HepG2 (cell line): Measurements from ENCODE around the gene IQSEC1. TPM values are rescaled to one million over a fixed set of nuclear protein-coding genes. Genes with fewer than 3 reads are reported as not detected.

Source experiments
- AHDC1 ChIP-seq: sonication (generic); formaldehyde crosslinking; IDR thresholded peaks from 2 replicates; pipeline ENCODE4 v1.5.1; 2020; ENCODE audit warnings: mild to moderate bottlenecking, missing genetic modification reagents, borderline replicate concordance
- CBX1 ChIP-seq: IDR thresholded peaks from one replicate; pipeline ENCODE4 v1.6.1; 2016; ENCODE audit warnings: antibody characterized with exemption, low read depth
- CREM ChIP-seq, 2 experiments: sonication (generic) in 1 of 2; formaldehyde crosslinking in 1 of 2; IDR thresholded peaks; 2 replicates each; pipeline versions ENCODE4 v1.4.0 to v1.6.1; 2016 to 2020; ENCODE audit warnings: antibody characterized with exemption in 1 of 2, mild to moderate bottlenecking in 1 of 2, missing genetic modification reagents in 1 of 2
- DMAP1 ChIP-seq: IDR thresholded peaks from 2 replicates; pipeline ENCODE4 v1.6.1; 2016
- DNMT3B ChIP-seq: conservative IDR thresholded peaks from 2 replicates; pipeline ENCODE4 v1.6.1; 2016; ENCODE audit warnings: missing biosample characterization, control low read depth
- IRF9 ChIP-seq: sonication (generic); formaldehyde crosslinking; IDR thresholded peaks from 2 replicates; pipeline ENCODE4 v1.8.0; 2022; ENCODE audit warnings: missing genetic modification reagents, mild to moderate bottlenecking, borderline replicate concordance
- KLF13 ChIP-seq: sonication (generic); formaldehyde crosslinking; IDR thresholded peaks from 2 replicates; pipeline ENCODE4 v1.4.0; 2020; ENCODE audit warnings: mild to moderate bottlenecking, missing genetic modification reagents
- MTERF4 ChIP-seq: sonication (generic); formaldehyde crosslinking; IDR thresholded peaks from 2 replicates; pipeline ENCODE4 v1.8.0; 2023; ENCODE audit warnings: mild to moderate bottlenecking, missing genetic modification reagents
- NR0B2 ChIP-seq: sonication (generic); formaldehyde crosslinking; IDR thresholded peaks from 2 replicates; pipeline ENCODE4 v1.4.0; 2020; ENCODE audit warnings: mild to moderate bottlenecking, missing genetic modification reagents
- POLR2A ChIP-seq, 2 experiments: IDR thresholded peaks; 2 replicates each; pipeline ENCODE4 v1.6.1; 2011; ENCODE audit warnings: low read depth in 2 of 2, low read length in 2 of 2, mild to moderate bottlenecking in 1 of 2, moderate library complexity in 1 of 2; ENCODE audit not compliant: insufficient read depth in 1 of 2
- RFX1 ChIP-seq: fragments of 450-650 bp; IDR thresholded peaks from 2 replicates; pipeline ENCODE4 v1.6.1; 2017
- SMAD3 ChIP-seq: sonication (generic); formaldehyde crosslinking; IDR thresholded peaks from 2 replicates; pipeline ENCODE4 v1.4.0; 2020; ENCODE audit warnings: missing genetic modification reagents
- TCF12 ChIP-seq, 2 experiments: fragments of 450-650 bp in 1 of 2; sonication (generic) in 1 of 2; formaldehyde crosslinking in 1 of 2; IDR thresholded peaks; 2 replicates each; pipeline versions ENCODE4 v1.6.1 to v1.8.0; 2017 to 2022; ENCODE audit warnings: antibody characterized with exemption in 1 of 2, mild to moderate bottlenecking in 1 of 2, missing genetic modification reagents in 1 of 2, moderate library complexity in 1 of 2
- TERF1 ChIP-seq: sonication (generic); formaldehyde crosslinking; IDR thresholded peaks from 2 replicates; pipeline ENCODE4 v1.8.0; 2022; ENCODE audit warnings: mild to moderate bottlenecking, missing genetic modification reagents, moderate library complexity
- TOE1 ChIP-seq: sonication (generic); formaldehyde crosslinking; IDR thresholded peaks from 2 replicates; pipeline ENCODE4 v1.4.0; 2020; ENCODE audit warnings: mild to moderate bottlenecking, missing genetic modification reagents
- ZBTB21 ChIP-seq: sonication (generic); formaldehyde crosslinking; IDR thresholded peaks from 2 replicates; pipeline ENCODE4 v1.4.0; 2020; ENCODE audit warnings: missing genetic modification reagents
- ZBTB42 ChIP-seq: sonication (generic); formaldehyde crosslinking; IDR thresholded peaks from 2 replicates; pipeline ENCODE4 v1.5.0; 2020; ENCODE audit warnings: mild to moderate bottlenecking, missing genetic modification reagents
- ZFP36 ChIP-seq: fragments of 150-350 bp; IDR thresholded peaks from 2 replicates; pipeline ENCODE4 v1.6.1; 2018; ENCODE audit warnings: borderline replicate concordance, low read length, low read depth; ENCODE audit not compliant: partially characterized antibody
- ZNF549 ChIP-seq: sonication (generic); formaldehyde crosslinking; IDR thresholded peaks from 2 replicates; pipeline ENCODE4 v1.5.0; 2020; ENCODE audit warnings: missing genetic modification reagents
- ZNF878 ChIP-seq: sonication (generic); formaldehyde crosslinking; IDR thresholded peaks from 2 replicates; pipeline ENCODE4 v1.8.1; 2023; ENCODE audit warnings: mild to moderate bottlenecking, missing genetic modification reagents, moderate library complexity
- polyA plus RNA-seq, 8 experiments: library from polyadenylated mRNA; depleted of rRNA in 3 of 8; stranded (reverse) in 7 of 8; unstranded in 1 of 8; fragments of >200 nt; fragmentation: Illumina TruSeq in 4 of 8; extraction: Trizol in 4 of 8; gene quantifications; 2 replicates each; pipeline versions ENCODE4 v1.2.1 to v1.2.3, GENCODE V29; 2011 to 2016; ENCODE audit warnings: low read depth in 4 of 8, missing spikeins in 1 of 8, mixed read lengths in 1 of 8; ENCODE audit not compliant: insufficient read depth in 1 of 8
- total RNA-seq, 5 experiments: library from RNA; depleted of rRNA; stranded (reverse); fragments of >200 nt; fragmentation: Illumina TruSeq; extraction: Trizol; gene quantifications; 2 replicates each; pipeline ENCODE4 v1.2.3, GENCODE V29; 2016; ENCODE audit warnings: low read depth in 1 of 5

IQSEC1 gene
- total and polyA plus RNA-seq, 2 of the 13 experiments (the other 11 are each of a cell fraction or from before 2014, with no cell fraction given): 17.4 to 20.2 TPM

- TF ChIP-seq AHDC1 (0 out of 2 replicates have a peak, but pooled peaks have one; percentile 41), CREM (IDR thresholded peaks at IDR 0.05) (no peak), CREM (CRISPR knock-in tag; IDR thresholded peaks at IDR 0.05) (no peak), ZBTB21 (0 out of 2 replicates have a peak, but pooled peaks have one; percentile 15), POLR2A (IDR thresholded peaks at IDR 0.05; ENCODE audit: insufficient read depth in 1 of 2, low read depth in 2 of 2, low read length in 2 of 2) (peak in 1 of 2 experiments; percentile 33; a peak in 1 of 4 replicates), ZBTB42 (CRISPR knock-in tag) (no peak), DMAP1 (CRISPR knock-in tag) (no peak), NR0B2 (CRISPR knock-in tag) (no peak), KLF13 (CRISPR knock-in tag) (no peak), ZNF549 (CRISPR knock-in tag) (no peak), ZFP36 (no peak), TERF1 (no peak), IRF9 (CRISPR knock-in tag) (0 out of 2 replicates have a peak, but pooled peaks have one; percentile 56), ZNF878 (CRISPR knock-in tag) (no peak), CBX1 (no peak), RFX1 (no peak), DNMT3B (0 out of 2 replicates have a peak, but pooled peaks have one; percentile 37), MTERF4 (CRISPR knock-in tag) (0 out of 2 replicates have a peak, but pooled peaks have one; percentile 67), TOE1 (peak; percentile 83; the same call in 1 of the 2 replicates), TCF12 (IDR thresholded peaks at IDR 0.05) (no peak), TCF12 (CRISPR knock-in tag; IDR thresholded peaks at IDR 0.05) (no peak), SMAD3 (CRISPR knock-in tag) (no peak)
Observed at GRCh38 chr3:12994607-12995388, 78.4 kb downstream of the IQSEC1 start (continued).
